Bronchus fibroblast of lung (primary cell): ENCODE results near the gene IL13RA2. TPM values are rescaled to one million over a fixed set of nuclear protein-coding genes. Genes with fewer than 3 reads are reported as not detected.

Experiments used
- total RNA-seq: library from RNA; depleted of rRNA; stranded (reverse); fragments of >200 nt; gene quantifications from 2 replicates; pipeline ENCODE4 v1.2.3, GENCODE V29; 2015

The IL13RA2 gene
- 0.30 TPM in 1 of 2 replicates, not detected in the other for total RNA-seq

GRCh38 chrX:115017455-115017854 is at the start of gene IL13RA2:
Gene IL13RA2 (minus strand): TSS chrX:115017616. CDS start chrX:115017269, 347 bp downstream.

Other genes with a start within 250 kb of the IL13RA2 start
- gene RBMXL3, start 171.8 kb upstream of the IL13RA2 start, total RNA-seq: not detected in 2 replicates
- 1.8 and 2.7 TPM in 2 replicates for gene LRCH2, start 216.5 kb upstream of the IL13RA2 start, total RNA-seq